HG02970 (cell line): ENCODE results near the gene ZNF547.
A peak's percentile ranks its signal among the peaks of the same experiment; 100 is the strongest.
"Not testable (repeated sequence)": the region's sequence is repeated elsewhere in the genome, so short reads cannot be mapped to it uniquely, and the experiment has no call there.

Source experiments
- ATAC-seq: cut with Tn5 transposase; IDR thresholded peaks from one replicate; pipeline ENCODE4 v1.9.1; 2021; ENCODE audit warnings: mild to moderate bottlenecking, moderate library complexity, moderate number of reproducible peaks; ENCODE audit not compliant: unreplicated experiment, low FRiP score

Gene ZNF547

DNA sequence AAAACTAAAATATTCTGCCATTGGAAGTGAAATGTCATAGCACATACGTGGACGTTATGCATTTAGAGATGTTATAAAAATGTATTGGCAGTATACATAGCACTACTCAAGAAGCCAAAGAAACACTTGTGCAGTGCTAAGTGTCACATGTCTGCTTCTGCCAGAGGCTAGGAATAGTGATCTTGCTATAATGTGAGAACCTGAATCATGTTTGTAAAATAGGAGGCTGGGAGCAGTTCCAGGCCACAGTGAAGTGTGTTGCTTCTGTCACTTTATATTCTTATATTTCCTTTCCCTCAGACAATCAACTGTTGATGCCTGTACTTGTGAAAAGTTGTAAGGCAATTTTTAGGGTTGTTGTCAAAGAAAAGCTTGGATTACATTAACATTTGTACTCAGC is 3.4 kb downstream of the ZNF547 start:
- no peak for ATAC-seq

DNA sequence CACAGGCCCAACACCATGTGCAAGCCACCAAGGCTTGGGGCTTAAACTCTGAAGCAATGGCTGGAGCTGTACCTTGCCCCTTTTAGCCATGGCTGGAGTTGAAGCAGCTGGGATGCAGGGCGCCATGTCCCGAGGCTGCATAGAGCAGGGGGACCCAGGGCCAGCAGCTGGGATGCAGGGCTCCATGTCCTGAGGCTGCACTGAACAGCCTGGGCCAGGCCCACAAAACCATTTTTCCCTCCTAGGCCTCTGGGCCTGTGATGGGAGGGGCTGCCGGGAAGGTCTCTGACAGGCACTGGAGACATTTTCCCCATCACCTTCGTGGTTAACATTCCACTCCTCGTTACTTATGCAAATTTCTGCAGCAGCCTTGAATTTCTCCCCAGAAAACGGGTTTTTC is 10.8 kb downstream of the ZNF547 start:
- ATAC-seq: no peak

DNA sequence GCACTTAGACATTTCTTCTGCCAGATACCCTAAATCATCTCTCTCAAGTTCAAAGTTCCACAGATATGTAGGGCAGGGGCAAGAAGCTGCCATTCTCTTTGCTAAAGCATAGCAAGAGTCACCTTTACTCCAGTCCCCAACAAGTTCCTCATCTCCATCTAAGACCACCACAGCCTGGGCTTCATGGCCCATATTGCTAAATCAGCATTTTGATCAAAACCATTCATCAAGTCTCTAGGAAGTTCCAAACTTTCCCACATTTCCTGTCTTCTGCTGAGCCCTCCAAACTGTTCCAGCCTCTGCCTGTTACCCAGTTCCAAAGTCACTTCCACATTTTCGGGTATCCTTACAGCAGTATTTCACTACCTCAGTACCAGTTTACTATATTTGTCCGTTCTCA is 11.3 kb downstream of the ZNF547 start:
- ATAC-seq: not testable (repeated sequence)

- no peak for ATAC-seq
Measured at GRCh38 chr19:57376151-57376550, 12.8 kb downstream of the ZNF547 start.

DNA sequence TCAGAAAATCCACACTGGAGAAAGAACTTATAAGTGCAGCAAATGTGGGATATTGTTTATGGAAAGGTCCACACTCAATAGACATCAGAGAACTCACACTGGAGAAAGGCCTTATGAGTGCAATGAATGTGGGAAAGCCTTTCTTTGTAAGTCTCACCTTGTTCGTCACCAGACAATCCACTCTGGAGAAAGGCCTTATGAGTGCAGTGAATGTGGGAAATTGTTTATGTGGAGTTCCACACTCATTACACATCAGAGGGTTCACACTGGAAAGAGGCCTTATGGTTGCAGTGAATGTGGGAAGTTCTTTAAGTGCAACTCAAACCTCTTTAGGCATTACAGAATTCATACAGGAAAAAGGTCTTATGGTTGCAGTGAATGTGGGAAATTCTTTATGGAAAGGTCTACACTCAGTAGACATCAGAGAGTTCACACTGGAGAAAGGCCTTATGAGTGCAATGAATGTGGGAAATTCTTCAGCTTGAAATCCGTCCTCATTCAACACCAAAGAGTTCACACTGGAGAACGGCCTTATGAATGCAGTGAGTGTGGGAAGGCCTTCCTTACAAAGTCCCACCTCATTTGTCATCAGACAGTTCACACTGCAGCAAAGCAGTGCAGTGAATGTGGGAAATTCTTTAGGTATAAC is 14.3 kb downstream of the ZNF547 start:
- no peak for ATAC-seq

DNA sequence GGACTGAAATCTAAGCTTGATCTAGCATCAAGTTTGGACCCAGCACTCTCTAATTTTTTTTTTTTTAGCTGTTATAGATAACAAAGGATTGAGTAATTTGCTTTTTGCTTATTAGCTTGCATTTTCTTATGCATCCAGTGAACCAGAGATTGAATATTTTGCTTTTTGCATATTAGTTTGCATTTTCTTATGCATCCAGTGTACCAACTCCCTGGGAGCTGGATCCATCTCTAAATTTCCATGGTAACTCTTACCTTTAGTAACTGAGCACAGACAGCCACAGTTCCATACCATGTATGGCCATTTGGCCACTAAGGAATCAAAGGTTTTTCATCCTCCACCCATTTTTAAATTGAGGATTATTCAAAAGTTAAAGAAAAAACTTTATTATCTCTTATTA is 17.6 kb downstream of the ZNF547 start:
- no peak for ATAC-seq

- ATAC-seq: no peak
Measured at GRCh38 chr19:57382806-57383488, 19.6 kb downstream of the ZNF547 start.

- no peak for ATAC-seq
Measured at GRCh38 chr19:57389194-57389729, 25.9 kb downstream of the ZNF547 start.

- ATAC-seq: peak; percentile 95
Measured at GRCh38 chr19:57389730-57390598, 26.6 kb downstream of the ZNF547 start, which contains the start of gene ZNF548. ZNF548 (plus strand) TSS chr19:57389854; CDS start chr19:57390100, 246 bp downstream.

DNA sequence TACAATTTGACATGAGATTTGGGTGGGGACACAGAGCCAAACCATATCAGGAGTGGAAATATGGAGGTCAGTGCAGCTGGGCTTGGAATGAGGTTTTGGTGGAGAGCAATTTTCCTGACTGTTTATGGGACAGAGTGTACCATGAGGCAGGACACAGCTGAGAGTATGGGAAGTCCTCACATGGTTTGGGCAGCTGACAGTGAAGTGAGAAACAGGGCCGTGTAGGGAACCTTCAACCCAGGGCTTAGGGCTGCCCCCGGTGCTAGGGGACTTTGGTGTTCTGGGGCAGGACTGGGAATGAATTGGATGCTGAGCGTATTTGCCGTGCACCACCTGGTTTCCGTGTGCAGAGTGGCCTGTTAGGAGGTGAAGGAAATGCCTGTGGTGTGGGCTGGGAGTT is 32.4 kb downstream of the ZNF547 start:
- ATAC-seq: no peak

GRCh38 chr19:57398868-57399267 is 35.5 kb downstream of the ZNF547 start:
- ATAC-seq: no peak

- no peak for ATAC-seq
Measured at GRCh38 chr19:57403737-57404563, 40.6 kb downstream of the ZNF547 start.

DNA sequence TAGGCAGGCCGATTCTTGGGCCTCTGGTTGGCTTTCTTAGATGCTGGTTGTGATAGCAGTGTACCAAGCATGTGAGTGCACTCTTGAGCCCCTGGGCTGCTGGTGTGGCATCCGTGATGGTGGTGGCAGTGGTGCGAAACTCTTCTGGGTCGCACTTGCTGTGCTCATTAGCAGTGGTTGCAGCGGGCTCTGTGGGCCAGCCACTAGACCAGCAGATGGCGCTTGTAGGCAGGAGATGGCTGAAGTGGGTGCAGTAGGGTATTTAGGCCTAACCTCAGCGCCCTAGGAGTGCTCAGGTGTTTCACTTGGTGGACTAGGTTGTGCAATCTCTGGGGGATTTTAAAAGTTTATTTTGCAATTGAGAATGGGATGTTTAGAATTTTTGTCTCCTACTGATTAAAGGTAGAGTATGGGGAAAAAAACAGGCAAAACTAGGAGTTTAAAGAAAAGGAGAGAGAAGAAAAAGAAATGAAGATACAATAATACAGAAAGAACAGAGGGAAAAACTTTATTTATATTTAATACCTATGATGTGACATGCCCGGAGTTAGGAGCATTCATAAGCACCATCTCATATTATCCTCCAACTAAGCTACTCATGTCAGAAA is 43.3 kb downstream of the ZNF547 start:
- no peak for ATAC-seq

DNA sequence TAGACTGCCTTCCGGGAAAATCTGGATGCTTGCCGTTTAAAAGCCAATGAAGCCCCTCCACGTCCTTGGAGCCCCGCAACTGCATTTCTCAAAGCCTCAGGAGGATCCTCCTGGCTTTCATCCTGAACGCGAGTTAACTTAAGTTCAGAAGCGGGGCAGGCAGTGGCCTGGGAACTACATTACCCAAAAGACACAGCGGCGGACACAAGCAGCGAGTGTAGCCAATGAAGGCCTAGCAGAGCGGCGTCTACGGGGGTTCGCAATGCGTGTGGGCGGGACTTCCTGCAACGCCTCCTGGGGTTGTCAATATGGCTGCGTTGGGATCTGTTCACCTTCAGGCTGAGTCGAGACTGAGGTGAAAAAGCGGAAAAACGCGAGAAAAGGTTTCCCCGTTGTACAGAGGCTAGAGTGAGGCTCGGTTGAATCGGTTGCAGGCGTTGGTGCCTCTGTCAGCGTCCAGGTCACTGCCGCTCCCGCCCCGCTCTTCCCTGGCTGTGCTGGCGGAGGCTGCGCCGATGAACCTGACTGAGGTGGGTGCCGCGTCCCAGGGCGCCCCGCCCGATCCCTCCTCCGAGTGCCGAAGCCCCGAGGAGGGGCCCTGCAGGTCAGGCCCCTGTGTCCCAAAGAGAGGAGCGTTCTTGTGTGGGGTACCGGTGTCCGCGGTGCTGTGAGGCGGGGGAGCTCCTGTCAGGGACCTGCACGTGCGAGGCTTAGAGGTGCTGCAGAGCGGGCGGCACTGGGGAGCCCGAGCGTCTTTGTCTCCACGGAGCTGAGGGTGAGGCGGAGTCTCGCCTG is 47.7 kb downstream of the ZNF547 start, which contains the start of gene ZNF17:
ZNF17 (plus strand) TSS at position 285 of the 795 bp plus-strand sequence. CDS start 2,455 bp downstream, outside the sequence.
- ATAC-seq: peak; percentile 89

- ATAC-seq: no peak
Measured at GRCh38 chr19:57419439-57419838, 56.1 kb downstream of the ZNF547 start.

DNA sequence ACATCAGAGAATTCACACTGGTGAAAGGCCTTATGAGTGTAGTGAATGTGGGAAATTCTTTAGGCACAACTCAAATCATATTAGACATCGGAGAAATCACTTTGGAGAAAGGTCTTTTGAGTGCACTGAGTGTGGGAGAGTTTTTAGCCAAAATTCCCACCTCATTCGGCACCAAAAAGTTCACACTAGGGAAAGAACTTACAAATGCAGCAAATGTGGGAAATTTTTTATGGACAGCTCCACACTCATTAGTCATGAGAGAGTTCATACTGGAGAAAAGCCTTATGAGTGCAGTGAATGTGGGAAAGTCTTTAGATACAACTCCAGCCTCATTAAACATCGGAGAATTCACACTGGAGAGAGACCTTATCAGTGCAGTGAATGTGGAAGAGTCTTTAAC is 57.7 kb downstream of the ZNF547 start:
- no peak for ATAC-seq
